NCI-H69 (cell line): Measurements from ENCODE around the gene RRP12.

ENCODE experiments used
- DNase-seq: peaks from one replicate; lab custom pipeline; 2025; lab: John Stamatoyannopoulos, UW

RRP12 gene

GRCh38 chr10:97311111-97311626, 90.0 kb downstream of the RRP12 start:
- no peak for DNase-seq

GRCh38 chr10:97307866-97308780, 93.0 kb downstream of the RRP12 start:
- DNase-seq: no peak

- no peak for DNase-seq
These were observed 93.7 kb downstream of the RRP12 start for GRCh38 chr10:97307441-97307840.
